Thoracic aorta (tissue), 2 donors: ENCODE data around the gene RHEB. TPM values are rescaled to one million over a fixed set of nuclear protein-coding genes. Genes with fewer than 3 reads are reported as not detected.
"Not testable (repeated sequence)": the region's sequence is repeated elsewhere in the genome, so short reads cannot be mapped to it uniquely, and the experiment has no call there.

ENCODE experiments used
- ATAC-seq: fragments of 150-250 bp; one replicate; pipeline ENCODE4 v1.8.0; 2017; ENCODE audit warnings: low read depth; ENCODE audit not compliant: insufficient number of reproducible peaks, low FRiP score
- DNase-seq: peaks from one replicate; pipeline ENCODE4 v3.0.0-alpha.2; 2020; ENCODE audit warnings: low spot score
- H3K27ac ChIP-seq, 2 donors: fragments of 200-600 bp; sonication (generic); 1 replicate in 1 of 2; 2 replicates in 1 of 2; pipeline ENCODE4 v1.5.1; 2016; ENCODE audit warnings: mild to moderate bottlenecking in 2 of 2, moderate library complexity in 2 of 2
- H3K27me3 ChIP-seq: fragments of 200-600 bp; sonication (generic); replicated peaks from 2 replicates; pipeline ENCODE4 v1.6.0; 2016; ENCODE audit warnings: mild to moderate bottlenecking; ENCODE audit not compliant: insufficient read depth
- H3K36me3 ChIP-seq: fragments of 200-600 bp; sonication (generic); one replicate; pipeline ENCODE4 v1.5.1; 2016
- H3K4me1 ChIP-seq, 2 donors: fragments of 200-600 bp; sonication (generic); 1 replicate in 1 of 2; 2 replicates in 1 of 2; pipeline versions ENCODE4 v1.5.1 to v1.6.0; 2016; ENCODE audit warnings: low read depth in 2 of 2, mild to moderate bottlenecking in 1 of 2; ENCODE audit not compliant: control insufficient read depth in 1 of 2
- H3K4me3 ChIP-seq: fragments of 200-600 bp; sonication (generic); 2 replicates; pipeline ENCODE4 v1.5.1; 2016; ENCODE audit warnings: mild to moderate bottlenecking
- H3K9me3 ChIP-seq: fragments of 200-600 bp; sonication (generic); 2 replicates; pipeline ENCODE4 v1.5.1; 2016
- CTCF ChIP-seq: fragments of 200-600 bp; sonication (generic); IDR thresholded peaks from one replicate; pipeline ENCODE4 v1.5.1; 2019; ENCODE audit warnings: antibody characterized with exemption
- total RNA-seq, 2 donors: library from RNA; depleted of rRNA; stranded (reverse); fragments of >200 nt; gene quantifications; one replicate each; pipeline versions ENCODE4 v1.1.0 to v1.2.3, GENCODE V29; 2016

RHEB gene
- total RNA-seq, 2 donors from 2014 or later, result 88.9 to 102 TPM

DNA sequence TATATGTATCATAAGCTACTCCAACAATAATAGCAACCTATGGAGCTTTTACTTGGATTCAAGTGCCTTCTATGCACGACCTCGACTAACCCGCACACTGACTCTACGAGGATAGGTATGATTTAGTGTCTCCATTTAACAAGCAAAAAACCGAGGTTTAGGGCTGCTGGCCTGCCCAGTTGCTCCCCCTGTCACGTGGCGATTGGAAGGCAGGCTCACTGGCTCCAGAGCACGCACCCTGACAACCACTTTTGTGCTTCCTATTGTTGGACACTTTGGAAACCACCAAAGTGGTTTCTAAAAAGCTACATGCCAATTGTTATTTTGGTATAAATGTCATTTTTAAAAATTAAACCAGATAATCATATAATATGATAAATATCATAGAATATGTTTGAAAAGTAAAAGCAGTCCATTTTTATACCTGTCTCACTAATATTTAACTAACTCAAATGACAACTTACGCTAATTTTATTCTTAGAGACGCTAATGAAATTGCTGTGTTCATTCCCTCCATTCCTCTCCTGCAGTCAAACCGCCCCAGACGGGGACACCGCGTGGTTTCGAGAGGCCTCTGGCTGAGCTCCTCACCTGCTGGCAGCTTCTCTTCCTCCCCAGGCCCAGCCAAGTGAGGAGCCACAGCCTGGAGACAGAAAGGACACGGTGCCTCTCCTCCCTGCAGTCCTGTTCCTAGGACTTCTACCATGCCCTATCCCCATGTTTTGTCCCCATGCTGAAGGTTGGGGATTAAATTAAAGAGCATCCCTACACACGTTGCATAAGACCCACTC lies 22.2 kb upstream of the RHEB start:
- Histone ChIP-seq H3K4me3 (no peak overlapping the region), H3K27me3 (no peaks in the 10 kb centered on the region), H3K27ac (no peak overlapping the region), H3K9me3 (no peaks in the 10 kb centered on the region), H3K36me3 (no peaks in the 10 kb centered on the region), H3K4me1 (peaks cover 8 to 32% of the 10 kb centered on the region in 2 donors)
- TF ChIP-seq CTCF, result no peak
- ATAC-seq, result no peak
- DNase-seq, result no peak

DNA sequence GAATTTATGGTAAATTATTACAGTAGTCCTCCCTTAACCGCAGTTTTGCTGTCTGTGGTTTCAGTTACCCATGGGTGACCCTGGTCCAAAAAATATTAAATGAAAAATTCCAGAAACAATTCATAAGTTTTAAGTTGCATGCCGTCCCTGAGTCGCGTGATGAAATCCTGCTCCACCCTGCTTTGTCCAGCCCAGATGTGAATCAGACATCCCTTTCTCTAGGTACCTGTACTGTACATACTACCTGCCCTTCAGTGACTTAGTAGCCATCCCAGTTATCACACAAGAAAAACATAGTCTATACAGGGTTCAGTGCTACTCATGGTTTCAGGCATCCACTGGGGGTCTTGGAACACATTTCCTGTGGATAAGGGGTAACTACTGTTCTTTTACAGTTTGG lies 20.5 kb upstream of the RHEB start:
- Histone ChIP-seq H3K36me3 (no peaks in the 10 kb centered on the region), H3K4me1 (peaks cover 8 to 33% of the 10 kb centered on the region in 2 donors), H3K4me3 (no peak overlapping the region), H3K27me3 (no peaks in the 10 kb centered on the region), H3K9me3 (no peaks in the 10 kb centered on the region), H3K27ac (no peak overlapping the region)
- ATAC-seq, result no peak
- no peak for DNase-seq
- no peak for TF ChIP-seq CTCF

DNA sequence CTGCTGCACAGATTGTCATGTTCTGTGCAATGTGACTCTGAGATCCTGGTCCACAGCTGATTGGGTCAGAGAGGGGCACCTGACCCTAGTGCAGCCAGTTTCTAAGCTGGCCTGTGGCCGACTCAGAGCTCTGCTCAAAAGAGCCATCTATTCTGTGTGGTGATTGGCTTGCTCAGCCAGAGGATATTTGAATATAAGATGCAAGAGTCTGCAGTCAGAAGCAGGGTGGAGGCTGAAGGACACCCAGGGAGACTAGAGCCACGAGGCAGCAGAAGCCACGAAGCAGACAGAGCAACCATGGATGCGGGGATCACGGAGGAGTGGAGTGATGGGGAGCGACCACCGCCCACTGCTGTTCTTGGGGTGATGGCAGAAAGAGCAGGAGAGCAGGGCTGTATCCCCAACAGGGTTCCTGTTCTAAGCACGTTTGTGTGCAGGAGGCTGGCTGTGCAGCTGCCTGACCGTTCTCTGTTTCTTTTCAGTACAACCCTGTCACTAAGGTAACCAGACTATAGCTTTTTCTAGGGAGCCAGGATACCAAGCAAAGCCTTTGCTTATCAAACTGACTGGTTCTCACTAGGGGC lies 19.5 kb upstream of the RHEB start:
- ATAC-seq (peak; percentile 38), DNase-seq (no peak)
- Histone ChIP-seq H3K9me3 (no peaks in the 10 kb centered on the region), H3K4me1 (peaks cover 8 to 33% of the 10 kb centered on the region in 2 donors), H3K4me3 (no peak overlapping the region), H3K27ac (peak overlapping the region; percentile 27 to 78), H3K27me3 (no peaks in the 10 kb centered on the region), H3K36me3 (no peaks in the 10 kb centered on the region)
- TF ChIP-seq CTCF, result no peak

GRCh38 chr7:151537818-151538561 lies 18.3 kb upstream of the RHEB start:
- DNase-seq, result no peak
- Histone ChIP-seq H3K4me3 (peak overlapping the region; percentile 11), H3K36me3 (no peaks in the 10 kb centered on the region), H3K27ac (peak overlapping the region; percentile 61 to 78), H3K9me3 (no peaks in the 10 kb centered on the region), H3K4me1 (peaks cover 8 to 33% of the 10 kb centered on the region in 2 donors), H3K27me3 (no peaks in the 10 kb centered on the region)
- TF ChIP-seq CTCF, result no peak
- peak; percentile 54 for ATAC-seq

GRCh38 chr7:151536178-151536577 lies 16.5 kb upstream of the RHEB start:
- not testable (repeated sequence) for H3K9me3 ChIP-seq, H3K4me3 ChIP-seq, H3K27me3 ChIP-seq, ATAC-seq, DNase-seq, H3K27ac ChIP-seq, H3K36me3 ChIP-seq
- peaks cover 8 to 33% of the 10 kb centered on the region in 2 donors for H3K4me1 ChIP-seq
